AG09319 (cell line): Measurements from ENCODE around the gene CCDC27.

Experiments used
- DNase-seq: peaks from one replicate; pipeline ENCODE4 v3.0.0-alpha.2; 2010; ENCODE audit warnings: low read depth; ENCODE audit errors: extremely low read depth
- TF ChIP-seq, protein P1 (sequence below): IDR thresholded peaks from 2 replicates; pipeline ENCODE4 v1.5.1; 2011; ENCODE audit warnings: low read depth, mild to moderate bottlenecking, inconsistent platforms, low read length, moderate library complexity

Gene CCDC27

DNA sequence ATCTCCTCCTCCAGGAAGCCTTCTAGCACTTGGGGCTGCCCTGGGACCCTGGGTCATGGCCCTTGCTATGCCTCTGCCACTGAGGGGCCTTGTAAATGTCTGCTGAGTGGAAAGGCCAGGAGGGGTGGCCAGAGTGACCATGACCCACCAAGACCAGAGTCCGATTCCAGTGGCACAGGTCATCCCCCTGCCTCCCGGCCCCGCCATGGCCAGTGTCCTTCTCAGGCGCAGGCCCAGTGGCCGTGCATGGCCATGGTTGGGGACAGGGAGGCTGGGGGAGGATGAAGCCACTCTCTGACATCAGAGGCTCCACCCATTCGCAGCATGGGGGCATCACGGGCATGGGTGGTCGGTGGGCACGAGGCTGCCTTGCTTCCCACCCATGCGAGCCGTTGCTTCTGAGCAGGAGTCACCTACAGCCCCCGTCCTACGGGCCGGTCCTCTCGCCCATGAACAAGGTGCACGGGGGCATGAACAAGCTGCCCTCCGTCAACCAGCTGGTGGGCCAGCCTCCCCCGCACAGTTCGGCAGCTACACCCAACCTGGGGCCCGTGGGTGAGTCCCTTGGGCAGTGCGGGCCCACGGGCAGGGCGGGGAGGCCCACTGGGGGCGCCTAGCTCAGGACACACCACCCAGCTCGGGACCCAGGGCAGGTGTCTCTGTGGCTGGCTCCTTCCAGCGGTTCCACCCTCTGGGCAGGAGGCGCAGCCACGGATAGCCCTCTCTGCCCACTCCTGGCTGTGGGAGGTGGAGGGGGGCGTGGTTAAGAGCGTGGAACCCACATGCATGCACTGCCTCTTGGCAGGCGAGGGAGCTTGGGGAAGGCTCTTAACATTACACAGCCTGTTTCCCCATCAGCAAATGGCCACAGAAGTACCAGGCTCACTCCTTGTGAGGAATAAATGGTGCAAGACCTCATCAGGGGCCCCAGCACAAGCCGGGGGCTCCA lies 22.4 kb upstream of the CCDC27 start:
- DNase-seq: no peak
- TF ChIP-seq, protein P1, sequence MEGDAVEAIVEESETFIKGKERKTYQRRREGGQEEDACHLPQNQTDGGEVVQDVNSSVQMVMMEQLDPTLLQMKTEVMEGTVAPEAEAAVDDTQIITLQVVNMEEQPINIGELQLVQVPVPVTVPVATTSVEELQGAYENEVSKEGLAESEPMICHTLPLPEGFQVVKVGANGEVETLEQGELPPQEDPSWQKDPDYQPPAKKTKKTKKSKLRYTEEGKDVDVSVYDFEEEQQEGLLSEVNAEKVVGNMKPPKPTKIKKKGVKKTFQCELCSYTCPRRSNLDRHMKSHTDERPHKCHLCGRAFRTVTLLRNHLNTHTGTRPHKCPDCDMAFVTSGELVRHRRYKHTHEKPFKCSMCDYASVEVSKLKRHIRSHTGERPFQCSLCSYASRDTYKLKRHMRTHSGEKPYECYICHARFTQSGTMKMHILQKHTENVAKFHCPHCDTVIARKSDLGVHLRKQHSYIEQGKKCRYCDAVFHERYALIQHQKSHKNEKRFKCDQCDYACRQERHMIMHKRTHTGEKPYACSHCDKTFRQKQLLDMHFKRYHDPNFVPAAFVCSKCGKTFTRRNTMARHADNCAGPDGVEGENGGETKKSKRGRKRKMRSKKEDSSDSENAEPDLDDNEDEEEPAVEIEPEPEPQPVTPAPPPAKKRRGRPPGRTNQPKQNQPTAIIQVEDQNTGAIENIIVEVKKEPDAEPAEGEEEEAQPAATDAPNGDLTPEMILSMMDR: no peak

DNA sequence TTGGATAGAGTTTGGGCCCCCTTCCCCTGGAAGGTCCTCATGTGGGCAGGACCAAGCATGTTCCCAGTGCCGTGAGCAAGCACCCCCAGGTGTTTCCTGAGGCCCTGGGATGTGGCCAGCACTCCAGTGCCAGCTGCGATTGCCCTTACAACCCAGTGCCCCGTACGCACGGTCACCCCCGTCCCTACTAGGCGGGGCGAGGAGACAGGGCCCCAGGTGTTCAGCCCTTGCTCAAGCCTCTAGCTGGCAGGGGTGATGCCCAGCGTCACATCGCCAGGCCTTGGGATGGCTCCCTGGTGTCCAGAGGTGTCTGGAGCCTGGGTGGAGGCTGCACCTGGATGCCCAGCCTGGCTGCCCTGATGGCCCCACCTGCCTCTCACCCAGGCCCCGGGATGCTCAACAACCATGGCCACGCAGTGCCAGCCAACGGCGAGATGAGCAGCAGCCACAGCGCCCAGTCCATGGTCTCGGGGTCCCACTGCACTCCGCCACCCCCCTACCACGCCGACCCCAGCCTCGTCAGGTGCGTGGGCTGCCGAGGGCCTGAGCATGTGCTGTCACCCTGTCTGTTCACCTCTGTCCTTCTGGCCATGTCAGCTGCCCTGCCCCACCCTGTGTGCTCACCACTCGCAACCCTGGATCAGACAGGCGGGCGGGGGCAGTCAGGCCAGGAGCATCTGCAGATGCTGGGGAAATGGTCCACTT lies 21.6 kb upstream of the CCDC27 start:
- TF ChIP-seq, protein P1: no peak

DNA sequence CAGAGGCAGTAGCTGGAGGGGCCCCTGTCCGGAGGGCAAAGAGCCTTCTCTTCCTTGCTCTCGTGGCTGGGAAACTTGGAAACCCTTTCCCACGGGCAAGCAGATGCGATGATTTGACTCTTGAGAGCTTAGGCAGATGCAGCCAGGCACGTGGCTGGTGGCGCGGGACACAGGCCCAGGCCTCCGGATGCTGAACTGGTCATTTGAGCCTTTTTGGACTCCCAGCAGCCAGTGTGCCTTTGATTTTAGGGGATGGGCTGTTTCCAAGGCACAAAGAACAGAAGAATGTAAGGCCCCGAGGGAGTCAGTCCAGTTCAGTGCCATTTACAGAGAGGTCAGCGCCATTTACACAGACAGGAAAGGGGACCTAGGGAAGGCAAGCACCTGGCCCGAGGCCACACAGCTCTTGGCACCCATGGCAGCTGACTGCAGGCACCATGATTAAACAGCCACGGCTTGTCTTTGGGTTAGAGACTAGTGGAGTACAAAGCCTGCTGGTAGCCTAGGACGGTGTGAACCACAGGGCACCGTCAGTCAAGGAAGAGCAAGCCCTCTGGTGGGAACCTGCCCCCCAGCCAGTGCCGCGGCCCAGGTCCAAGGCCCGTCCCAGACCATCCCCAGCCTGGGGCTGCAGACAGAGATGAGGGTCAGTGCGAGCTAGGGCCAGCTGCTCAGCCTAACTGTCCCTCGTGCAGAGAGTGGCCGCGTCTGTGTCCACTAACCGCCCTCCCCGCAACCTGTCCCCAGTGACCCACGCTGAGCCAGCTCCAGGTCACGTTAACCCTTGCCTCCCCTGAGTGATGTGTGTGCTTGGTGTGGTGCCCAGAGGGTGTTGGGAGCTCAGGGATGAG lies 20.4 kb upstream of the CCDC27 start:
- DNase-seq: no peak
- TF ChIP-seq, protein P1: no peak

More for the DNA sequence above, 21.6 kb upstream of the CCDC27 start:
- no peak for DNase-seq

GRCh38 chr1:3732434-3733093 lies 19.7 kb upstream of the CCDC27 start:
- TF ChIP-seq, protein P1: no peak
- DNase-seq: no peak

- no peak for DNase-seq
- TF ChIP-seq, protein P1: no peak
Measured at GRCh38 chr1:3733094-3733882, 19.0 kb upstream of the CCDC27 start.

- TF ChIP-seq, protein P1: no peak
Measured at GRCh38 chr1:3733883-3734589, 18.2 kb upstream of the CCDC27 start.

More at GRCh38 chr1:3733883-3734589, 18.2 kb upstream of the CCDC27 start:
- no peak for DNase-seq
